ENCODE data around the gene B3GNT3. TPM values are rescaled to one million over a fixed set of nuclear protein-coding genes. Genes with fewer than 3 reads are reported as not detected.

Gene B3GNT3
- total and polyA plus RNA-seq, 2 of the 13 experiments (the other 11 are each of a cell fraction or from before 2014, with no cell fraction given): 0.86 to 4.0 TPM

GRCh38 chr19:17832443-17833208 lies 37.7 kb downstream of the B3GNT3 start:
- no peak overlapping the region for H3K9ac ChIP-seq (ENCODE audit: insufficient read depth, low read depth, low read length)
- ChIA-PET POLR2A (no interaction called here), CTCF (ENCODE audit: low intra/inter-chr PET ratio, low total read pairs) (no interaction called here)
- no peaks in the 10 kb centered on the region for H3K27me3 ChIP-seq (ENCODE audit: control insufficient read depth in 1 of 2, insufficient read depth in 2 of 2, low read length in 2 of 2)
- intact Hi-C loops (cut with micrococcal nuclease; ENCODE audit: unreplicated experiment): no loop called here
- H3K36me3 ChIP-seq (replicated peaks in 1 of 2; ENCODE audit: control insufficient read depth in 1 of 2, insufficient read depth in 2 of 2, low read length in 2 of 2): no peaks in the 10 kb centered on the region; a peak in 3 of 5 replicates
- no TSS peak for BruUV-seq (replicated peaks)
- H3K79me2 ChIP-seq (ENCODE audit: insufficient read depth, low read length): no peaks in the 10 kb centered on the region
- H3K27ac ChIP-seq (ENCODE audit: extremely low read length, insufficient read depth, low read length): no peak overlapping the region
- no peak for DNase-seq (ENCODE audit: low spot score)
- no peak overlapping the region for H2AFZ ChIP-seq (ENCODE audit: low read length)
- H3K9me3 ChIP-seq (ENCODE audit: low read length): no peaks in the 10 kb centered on the region
- in situ Hi-C loops (cut with HindIII; ENCODE audit: extremely low pct_ligation_motif_present, low pct_unique_long_range_greater_than_20kb): no loop called here
- no peak for TF ChIP-seq ZNF207 (IDR thresholded peaks at IDR 0.05; ENCODE audit: borderline replicate concordance)
- peak; percentile 79 for TF ChIP-seq ZBTB33 (CRISPR knock-in tag; IDR thresholded peaks at IDR 0.05)
- no peak for TF ChIP-seq PHF21A (CRISPR knock-in tag; IDR thresholded peaks at IDR 0.05)
- no peak for TF ChIP-seq HIC2 (CRISPR knock-in tag; IDR thresholded peaks at IDR 0.05; ENCODE audit: low read depth)
- TF ChIP-seq STAT5B (CRISPR knock-in tag; IDR thresholded peaks at IDR 0.05): no peak
- TF ChIP-seq HNRNPLL (IDR thresholded peaks at IDR 0.05; ENCODE audit: low read depth, low read length, poor library complexity, severe bottlenecking): no peak
- TF ChIP-seq ZNF768 (CRISPR knock-in tag; IDR thresholded peaks at IDR 0.05): peak; percentile 92
- no peak for TF ChIP-seq NFYC (CRISPR knock-in tag; IDR thresholded peaks at IDR 0.05)
- peak; percentile 45 for TF ChIP-seq AGO2 (optimal IDR thresholded peaks at IDR 0.05; ENCODE audit: low read depth, low read length)
- TF ChIP-seq ZHX1 (CRISPR knock-in tag; IDR thresholded peaks at IDR 0.05; ENCODE audit: low read depth): no peak
- no peak for TF ChIP-seq TRAFD1 (CRISPR knock-in tag; IDR thresholded peaks at IDR 0.05; ENCODE audit: borderline replicate concordance)
- no peaks in the 10 kb centered on the region for H3K4me1 ChIP-seq (ENCODE audit: insufficient read depth, low read length)
- no peak for FAIRE-seq
- no peak overlapping the region for H3K4me2 ChIP-seq (ENCODE audit: low read depth, low read length)
- no peaks in the 10 kb centered on the region for H4K20me1 ChIP-seq (ENCODE audit: insufficient read depth, low read length)
- 88% methylated on average over 15 of the region's 17 CpGs for WGBS (ENCODE audit: low lambda C conversion rate)
- no peak overlapping the region for H3K4me3 ChIP-seq (replicated peaks in 1 of 3; ENCODE audit: insufficient read depth in 1 of 3, low read depth in 2 of 3, low read length in 3 of 3)
- ATAC-seq: no peak

Measured in HepG2 (cell line).